OCI-LY1 (cell line): ENCODE data around the gene HIF1AN.
A peak's percentile ranks its signal among the peaks of the same experiment; 100 is the strongest.

Source experiments
- H2AFZ ChIP-seq: fragments of 200-600 bp; sonication (generic), shearing (Covaris generic); 2 replicates; pipeline ENCODE4 v1.6.0; 2014; ENCODE audit warnings: antibody characterized with exemption, mild to moderate bottlenecking, low read length
- H3F3A ChIP-seq: fragments of 200-600 bp; sonication (generic), shearing (Covaris generic); 2 replicates; pipeline ENCODE4 v1.6.0; 2014; ENCODE audit warnings: mild to moderate bottlenecking, antibody characterized with exemption, low read length, moderate library complexity; ENCODE audit not compliant: insufficient read depth
- H3K27ac ChIP-seq: fragments of 200-600 bp; sonication (generic); 2 replicates; pipeline ENCODE4 v1.5.1; 2014; ENCODE audit warnings: low read length, mixed run types, mild to moderate bottlenecking, low read depth; ENCODE audit not compliant: poor library complexity, severe bottlenecking
- H3K27me3 ChIP-seq: fragments of 200-600 bp; sonication (generic); 2 replicates; pipeline ENCODE4 v1.6.0; 2014; ENCODE audit warnings: antibody characterized with exemption, mild to moderate bottlenecking, low read length, moderate library complexity; ENCODE audit not compliant: insufficient read depth
- H3K36me3 ChIP-seq: fragments of 200-600 bp; sonication (generic); 2 replicates; pipeline ENCODE4 v1.6.1; 2014; ENCODE audit warnings: mild to moderate bottlenecking, antibody characterized with exemption, low read length, moderate library complexity, mixed read lengths; ENCODE audit not compliant: insufficient read depth
- H3K4me1 ChIP-seq: fragments of 200-600 bp; sonication (generic); 2 replicates; pipeline ENCODE4 v1.5.1; 2014; ENCODE audit warnings: mild to moderate bottlenecking, low read length, moderate library complexity; ENCODE audit not compliant: insufficient read depth, severe bottlenecking
- H3K4me2 ChIP-seq: fragments of 200-600 bp; sonication (generic), shearing (Covaris generic); 2 replicates; pipeline ENCODE4 v1.6.1; 2014; ENCODE audit warnings: low read length
- H3K4me3 ChIP-seq: fragments of 200-600 bp; sonication (generic); 2 replicates; pipeline ENCODE4 v1.5.1; 2014; ENCODE audit warnings: low read length, low read depth, mild to moderate bottlenecking, mixed read lengths; ENCODE audit not compliant: poor library complexity, severe bottlenecking
- H3K79me2 ChIP-seq: fragments of 200-600 bp; shearing (Covaris generic); 2 replicates; pipeline ENCODE4 v1.6.1; 2016; ENCODE audit warnings: mixed run types, low read length, mixed read lengths; ENCODE audit not compliant: insufficient read depth
- H3K9ac ChIP-seq: fragments of 200-600 bp; sonication (generic), shearing (Covaris generic); 2 replicates; pipeline ENCODE4 v1.6.1; 2014; ENCODE audit warnings: mild to moderate bottlenecking, low read length, mixed read lengths
- H3K9me2 ChIP-seq: fragments of 200-600 bp; sonication (generic), shearing (Covaris generic); 2 replicates; pipeline ENCODE4 v1.6.1; 2014; ENCODE audit warnings: low read depth, mild to moderate bottlenecking, low read length, mixed read lengths
- H3K9me3 ChIP-seq: fragments of 200-600 bp; shearing (Covaris generic); 2 replicates; pipeline ENCODE4 v1.6.1; 2014; ENCODE audit warnings: low read length, mixed read lengths
- H4K20me1 ChIP-seq: fragments of 200-600 bp; sonication (generic), shearing (Covaris generic); 2 replicates; pipeline ENCODE4 v1.6.0; 2016; ENCODE audit warnings: mild to moderate bottlenecking, low read length; ENCODE audit not compliant: insufficient read depth
- CTCF ChIP-seq: fragments of 200-600 bp; sonication (generic), shearing (Covaris generic); IDR thresholded peaks from 2 replicates; pipeline ENCODE4 v1.5.1; 2017; ENCODE audit warnings: mild to moderate bottlenecking, antibody characterized with exemption, low read length, moderate library complexity, mixed read lengths
- EZH2 ChIP-seq: fragments of 200-600 bp; sonication (generic), shearing (Covaris generic); IDR thresholded peaks from 2 replicates; pipeline ENCODE4 v1.8.0; 2017; ENCODE audit warnings: borderline replicate concordance, mixed run types, mild to moderate bottlenecking, antibody characterized with exemption, low read length, moderate library complexity, mixed read lengths

Gene HIF1AN

GRCh38 chr10:100531761-100532160, 4.0 kb upstream of the HIF1AN start:
- H3K27ac ChIP-seq, result no peak overlapping the region
- H3K4me2 ChIP-seq, result no peak overlapping the region
- H2AFZ ChIP-seq, result no peak overlapping the region
- H3K36me3 ChIP-seq, result peaks cover 3% of the 10 kb centered on the region
- H3K9ac ChIP-seq, result no peak overlapping the region
- H3K4me3 ChIP-seq, result no peak overlapping the region
- no peaks in the 10 kb centered on the region for H3F3A ChIP-seq
- H3K9me2 ChIP-seq, result no peaks in the 10 kb centered on the region
- no peak for TF ChIP-seq CTCF
- TF ChIP-seq EZH2, result no peak
- no peaks in the 10 kb centered on the region for H3K9me3 ChIP-seq
- H3K4me1 ChIP-seq, result peaks cover 31% of the 10 kb centered on the region
- H3K27me3 ChIP-seq, result no peaks in the 10 kb centered on the region
- no peaks in the 10 kb centered on the region for H4K20me1 ChIP-seq
- peaks cover 17% of the 10 kb centered on the region; the same call in 1 of the 2 replicates for H3K79me2 ChIP-seq

- no peak overlapping the region for H2AFZ ChIP-seq
- peaks cover 35% of the 10 kb centered on the region for H3K4me1 ChIP-seq
- no peak for TF ChIP-seq EZH2
- TF ChIP-seq CTCF, result no peak
- no peaks in the 10 kb centered on the region for H3K9me3 ChIP-seq
- H3K4me3 ChIP-seq, result no peak overlapping the region
- H3K9ac ChIP-seq, result no peak overlapping the region
- no peaks in the 10 kb centered on the region for H3F3A ChIP-seq
- H4K20me1 ChIP-seq, result no peaks in the 10 kb centered on the region
- no peak overlapping the region for H3K4me2 ChIP-seq
- no peak overlapping the region for H3K27ac ChIP-seq
- H3K79me2 ChIP-seq, result peaks cover 8% of the 10 kb centered on the region; the same call in 1 of the 2 replicates
- peaks cover 15% of the 10 kb centered on the region; the same call in 1 of the 2 replicates for H3K36me3 ChIP-seq
- no peaks in the 10 kb centered on the region for H3K9me2 ChIP-seq
- no peaks in the 10 kb centered on the region for H3K27me3 ChIP-seq
Observed at GRCh38 chr10:100534726-100535125, 1.0 kb upstream of the HIF1AN start.

GRCh38 chr10:100535338-100535714, 417 bp upstream of the HIF1AN start:
- Histone ChIP-seq H3K9me2 (no peaks in the 10 kb centered on the region), H3K79me2 (peaks cover 8% of the 10 kb centered on the region; the same call in 1 of the 2 replicates), H3K9ac (peak overlapping the region; percentile 67), H2AFZ (peak overlapping the region; percentile 98; the same call in 1 of the 2 replicates), H3K4me3 (peak overlapping the region; percentile 76), H3F3A (no peaks in the 10 kb centered on the region), H3K4me1 (peaks cover 31% of the 10 kb centered on the region), H3K9me3 (no peaks in the 10 kb centered on the region), H3K27me3 (no peaks in the 10 kb centered on the region), H4K20me1 (no peaks in the 10 kb centered on the region), H3K36me3 (peaks cover 16% of the 10 kb centered on the region; the same call in 1 of the 2 replicates), H3K4me2 (peak overlapping the region; percentile 62), H3K27ac (no peak overlapping the region)
- no peak for TF ChIP-seq CTCF
- TF ChIP-seq EZH2, result no peak
